Measurements from ENCODE around the gene KCNJ5.
"Not testable (repeated sequence)": the region's sequence is repeated elsewhere in the genome, so short reads cannot be mapped to it uniquely, and the experiment has no call there.

The KCNJ5 gene

GRCh38 chr11:128914216-128915148 lies 23.3 kb downstream of the KCNJ5 start:
- no peak for DNase-seq

GRCh38 chr11:128915149-128915521 lies 24.0 kb downstream of the KCNJ5 start:
- DNase-seq: no peak

GRCh38 chr11:128916037-128916572 lies 24.9 kb downstream of the KCNJ5 start:
- DNase-seq: no peak

- no peak for DNase-seq
These were observed 25.5 kb downstream of the KCNJ5 start for GRCh38 chr11:128916681-128917080.

GRCh38 chr11:128917144-128917724 lies 26.1 kb downstream of the KCNJ5 start:
- no peak for DNase-seq

GRCh38 chr11:128919216-128919615 lies 28.1 kb downstream of the KCNJ5 start:
- DNase-seq: no peak

GRCh38 chr11:128919635-128920034 lies 28.5 kb downstream of the KCNJ5 start:
- DNase-seq: not testable (repeated sequence)

- DNase-seq: no peak
These were observed 29.5 kb downstream of the KCNJ5 start for GRCh38 chr11:128920666-128921065.

- DNase-seq: no peak
These were observed 30.6 kb downstream of the KCNJ5 start for GRCh38 chr11:128921793-128922192.

- no peak for DNase-seq
These were observed 32.9 kb downstream of the KCNJ5 start for GRCh38 chr11:128924104-128924503.

- DNase-seq: no peak
These were observed 33.5 kb downstream of the KCNJ5 start for GRCh38 chr11:128924510-128925249.

GRCh38 chr11:128925250-128925600 lies 34.1 kb downstream of the KCNJ5 start:
- DNase-seq: no peak

GRCh38 chr11:128926000-128926399 lies 34.8 kb downstream of the KCNJ5 start:
- DNase-seq: no peak

- no peak for DNase-seq
These were observed 35.4 kb downstream of the KCNJ5 start for GRCh38 chr11:128926437-128927107.

- no peak for DNase-seq
These were observed 35.9 kb downstream of the KCNJ5 start for GRCh38 chr11:128927108-128927461.

GRCh38 chr11:128927683-128928336 lies 36.7 kb downstream of the KCNJ5 start:
- no peak for DNase-seq

GRCh38 chr11:128928400-128928799 lies 37.2 kb downstream of the KCNJ5 start:
- DNase-seq: peak; percentile 19

- DNase-seq: no peak
These were observed 38.3 kb downstream of the KCNJ5 start for GRCh38 chr11:128929468-128929867.

GRCh38 chr11:128929991-128930390 lies 38.8 kb downstream of the KCNJ5 start:
- no peak for DNase-seq

- no peak for DNase-seq
These were observed 39.9 kb downstream of the KCNJ5 start for GRCh38 chr11:128931066-128931465.

- no peak for DNase-seq
These were observed 40.5 kb downstream of the KCNJ5 start for GRCh38 chr11:128931668-128932067.

GRCh38 chr11:128933481-128934178 lies 42.5 kb downstream of the KCNJ5 start:
- DNase-seq: no peak

Data from CD4-positive, alpha-beta T cell treated with Interleukin-21 for 1 hour (primary cell).